ENCODE data around the gene NHP2.

Gene NHP2

DNA sequence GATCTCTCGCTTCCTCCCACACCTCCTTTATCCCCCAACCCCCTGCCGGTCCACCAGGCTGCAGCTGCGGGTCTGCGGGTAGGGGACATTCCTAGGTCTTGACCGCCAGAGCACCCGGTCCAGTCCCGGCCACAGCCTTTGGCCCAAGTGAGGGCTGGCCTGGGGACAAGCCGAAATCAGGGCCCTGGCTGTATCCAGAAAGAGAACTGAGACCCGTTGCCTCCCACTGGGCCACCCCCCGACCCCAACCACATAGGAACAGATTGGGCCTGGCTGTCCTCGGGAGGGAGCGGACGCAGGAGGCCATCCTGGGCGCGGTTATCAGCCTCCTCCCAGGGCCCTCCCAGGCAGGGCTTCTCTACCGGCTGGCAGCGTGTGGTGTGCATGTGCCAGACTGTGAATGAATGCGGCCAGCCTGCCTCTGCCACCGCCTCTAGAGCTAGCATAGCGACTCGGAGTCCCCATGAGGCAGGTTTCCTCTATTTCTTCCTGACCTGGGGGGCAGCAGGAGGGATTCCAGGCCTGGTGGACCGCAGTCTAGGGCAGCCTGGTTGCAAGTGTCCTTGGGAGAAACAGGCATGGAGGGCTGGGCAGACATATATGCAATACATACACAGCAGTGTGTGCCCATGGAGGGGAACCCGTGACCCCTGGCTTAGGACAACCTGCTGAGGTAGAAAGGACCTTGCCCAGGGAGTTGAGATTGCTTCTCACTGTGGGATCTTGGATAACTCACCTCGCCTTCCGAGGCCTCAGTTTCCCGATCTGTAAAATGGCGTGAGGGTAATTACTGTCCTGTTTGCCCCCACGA is 39.2 kb downstream of the NHP2 start:
- peaks cover 5% of the 10 kb centered on the region; the same call in 1 of the 2 replicates for H3K9me3 ChIP-seq (ENCODE audit: insufficient read depth, low read length)
- no peaks in the 10 kb centered on the region for H3K36me3 ChIP-seq (replicated peaks; ENCODE audit: low read depth, low read length)
- no peaks in the 10 kb centered on the region for H4K20me1 ChIP-seq (ENCODE audit: insufficient read depth, low read length)
- H3K27ac ChIP-seq (ENCODE audit: low read length), result no peak overlapping the region; the same call in 1 of the 2 replicates
- H3K4me1 ChIP-seq (ENCODE audit: low read length), result peaks cover 44% of the 10 kb centered on the region
- no peak for TF ChIP-seq EZH2phosphoT487 (IDR thresholded peaks at IDR 0.05; ENCODE audit: low read depth)
- TF ChIP-seq CTCF (IDR thresholded peaks at IDR 0.05; ENCODE audit: low read depth, low read length), result no peak
- no peak overlapping the region; the same call in 1 of the 2 replicates for H2AFZ ChIP-seq (ENCODE audit: low read depth, low read length)
- peak overlapping the region; percentile 99 for H3K4me2 ChIP-seq (ENCODE audit: low read length)
- peaks cover 21% of the 10 kb centered on the region for H3K27me3 ChIP-seq (ENCODE audit: low read depth, low read length)
- peak overlapping the region; percentile 79 for H3K4me3 ChIP-seq (ENCODE audit: low read length)
- H3K79me2 ChIP-seq (ENCODE audit: low read length), result no peaks in the 10 kb centered on the region
- H3K9ac ChIP-seq (ENCODE audit: low read length), result peak overlapping the region; percentile 62

DNA sequence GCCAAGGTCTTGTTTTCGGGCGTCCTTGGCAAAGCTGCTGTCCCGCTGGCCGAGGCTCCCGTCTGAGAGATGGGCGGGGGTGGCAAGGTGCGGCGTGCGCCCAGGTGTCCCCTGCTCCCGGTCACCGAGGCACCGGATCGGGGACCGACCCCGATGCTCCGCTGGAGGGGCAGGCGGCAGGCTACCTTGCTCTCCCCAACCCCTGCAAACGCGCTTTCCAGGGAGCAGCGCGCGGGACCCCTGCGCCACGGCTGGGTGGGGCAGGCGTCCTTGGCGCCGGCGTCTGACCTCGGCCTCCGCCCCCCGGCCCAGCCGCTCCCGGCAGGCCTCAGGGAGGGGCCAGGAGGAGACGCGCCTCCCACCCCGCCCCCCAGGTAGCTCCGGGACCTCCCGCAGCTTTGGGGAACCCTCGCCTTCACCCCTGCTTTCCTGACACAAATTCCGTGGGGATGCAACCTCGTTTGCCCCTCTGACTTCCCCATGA is 39.8 kb downstream of the NHP2 start:
- TF ChIP-seq CTCF (IDR thresholded peaks at IDR 0.05; ENCODE audit: low read depth, low read length), result no peak
- TF ChIP-seq EZH2phosphoT487 (IDR thresholded peaks at IDR 0.05; ENCODE audit: low read depth), result no peak
- no peak overlapping the region; the same call in 1 of the 2 replicates for H2AFZ ChIP-seq (ENCODE audit: low read depth, low read length)
- peaks cover 5% of the 10 kb centered on the region; the same call in 1 of the 2 replicates for H3K9me3 ChIP-seq (ENCODE audit: insufficient read depth, low read length)
- H3K4me2 ChIP-seq (ENCODE audit: low read length), result peak overlapping the region; percentile 99
- H3K36me3 ChIP-seq (replicated peaks; ENCODE audit: low read depth, low read length), result no peaks in the 10 kb centered on the region
- peak overlapping the region; percentile 62 for H3K9ac ChIP-seq (ENCODE audit: low read length)
- peaks cover 47% of the 10 kb centered on the region for H3K4me1 ChIP-seq (ENCODE audit: low read length)
- H3K4me3 ChIP-seq (ENCODE audit: low read length), result peak overlapping the region; percentile 79
- H4K20me1 ChIP-seq (ENCODE audit: insufficient read depth, low read length), result no peaks in the 10 kb centered on the region
- no peaks in the 10 kb centered on the region for H3K79me2 ChIP-seq (ENCODE audit: low read length)
- peaks cover 21% of the 10 kb centered on the region for H3K27me3 ChIP-seq (ENCODE audit: low read depth, low read length)
- H3K27ac ChIP-seq (ENCODE audit: low read length), result no peak overlapping the region

GRCh38 chr5:178113141-178113787 is 40.4 kb downstream of the NHP2 start, which contains the start of gene N4BP3:
Gene N4BP3, plus strand, starts transcription at chr5:178113532. Its CDS starts 6,052 bp downstream, at chr5:178119584.
- TF ChIP-seq EZH2phosphoT487 (IDR thresholded peaks at IDR 0.05; ENCODE audit: low read depth), result no peak
- peak; percentile 29 for TF ChIP-seq CTCF (IDR thresholded peaks at IDR 0.05; ENCODE audit: low read depth, low read length)
- Histone ChIP-seq H2AFZ (ENCODE audit: low read depth, low read length) (peak within 1 kb of the TSS; percentile 40), H4K20me1 (ENCODE audit: insufficient read depth, low read length) (no peaks in the 10 kb centered on the region), H3K79me2 (ENCODE audit: low read length) (no peaks in the 10 kb centered on the region), H3K9ac (ENCODE audit: low read length) (peak within 1 kb of the TSS; percentile 62), H3K4me1 (ENCODE audit: low read length) (peaks cover 53% of the 10 kb centered on the region), H3K9me3 (ENCODE audit: insufficient read depth, low read length) (peaks cover 5% of the 10 kb centered on the region; the same call in 1 of the 2 replicates), H3K27me3 (ENCODE audit: low read depth, low read length) (peaks cover 21% of the 10 kb centered on the region), H3K36me3 (replicated peaks; ENCODE audit: low read depth, low read length) (no peaks in the 10 kb centered on the region), H3K4me2 (ENCODE audit: low read length) (peak within 1 kb of the TSS; percentile 99), H3K4me3 (ENCODE audit: low read length) (peak within 1 kb of the TSS; percentile 79), H3K27ac (ENCODE audit: low read length) (no peak within 1 kb of the TSS; the same call in 1 of the 2 replicates)

DNA sequence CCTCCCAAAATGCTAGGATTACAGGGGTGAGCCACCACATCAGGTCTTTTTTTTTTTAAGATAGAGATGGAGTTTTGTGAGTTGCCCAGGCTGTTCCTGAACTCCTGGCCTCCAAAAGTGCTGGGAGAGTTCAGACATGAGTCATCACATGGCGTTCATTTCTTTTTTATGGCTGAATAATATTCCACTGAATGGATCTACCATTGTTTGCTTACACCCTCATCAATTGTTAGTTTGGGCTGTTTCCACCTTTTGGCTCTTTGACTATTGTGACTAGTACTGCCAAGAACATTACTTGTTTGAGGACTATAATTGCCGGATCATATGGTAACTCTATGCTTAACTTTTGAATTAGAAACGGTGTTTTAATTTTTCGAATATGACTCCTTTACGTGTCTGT is 41.1 kb downstream of the NHP2 start:
- peaks cover 46% of the 10 kb centered on the region for H3K4me1 ChIP-seq (ENCODE audit: low read length)
- H4K20me1 ChIP-seq (ENCODE audit: insufficient read depth, low read length), result no peaks in the 10 kb centered on the region
- peak overlapping the region; percentile 79 for H3K4me3 ChIP-seq (ENCODE audit: low read length)
- H3K36me3 ChIP-seq (replicated peaks; ENCODE audit: low read depth, low read length), result no peaks in the 10 kb centered on the region
- TF ChIP-seq CTCF (IDR thresholded peaks at IDR 0.05; ENCODE audit: low read depth, low read length) (no peak), EZH2phosphoT487 (IDR thresholded peaks at IDR 0.05; ENCODE audit: low read depth) (no peak)
- peak overlapping the region; percentile 40; the same call in 1 of the 2 replicates for H2AFZ ChIP-seq (ENCODE audit: low read depth, low read length)
- peaks cover 5% of the 10 kb centered on the region; the same call in 1 of the 2 replicates for H3K9me3 ChIP-seq (ENCODE audit: insufficient read depth, low read length)
- H3K4me2 ChIP-seq (ENCODE audit: low read length), result peak overlapping the region; percentile 99
- peak overlapping the region; percentile 47 for H3K9ac ChIP-seq (ENCODE audit: low read length)
- H3K27ac ChIP-seq (ENCODE audit: low read length), result no peak overlapping the region
- no peaks in the 10 kb centered on the region for H3K79me2 ChIP-seq (ENCODE audit: low read length)
- peaks cover 21% of the 10 kb centered on the region for H3K27me3 ChIP-seq (ENCODE audit: low read depth, low read length)
